Fibroblast of skin of back (primary cell): ENCODE results near the gene RAI1. TPM values are rescaled to one million over a fixed set of nuclear protein-coding genes. Genes with fewer than 3 reads are reported as not detected.
A peak's percentile ranks its signal among the peaks of the same experiment; 100 is the strongest.
"Not testable (repeated sequence)": the region's sequence is repeated elsewhere in the genome, so short reads cannot be mapped to it uniquely, and the experiment has no call there.

ENCODE experiments used
- DNase-seq: peaks from one replicate; pipeline ENCODE4 v3.0.0-alpha.2; 2013
- polyA plus RNA-seq, 2 experiments: library from polyadenylated mRNA; unstranded; fragments of 120-200 nt; gene quantifications; one replicate each; pipeline ENCODE4 v1.2.1, GENCODE V29; 2013; ENCODE audit not compliant: insufficient read length in 2 of 2

The RAI1 gene
- polyA plus RNA-seq (2013, experiment 1 of 2; ENCODE audit: insufficient read length): 22.7 TPM
- 21.9 TPM for polyA plus RNA-seq (2013, experiment 2 of 2; ENCODE audit: insufficient read length)

DNA sequence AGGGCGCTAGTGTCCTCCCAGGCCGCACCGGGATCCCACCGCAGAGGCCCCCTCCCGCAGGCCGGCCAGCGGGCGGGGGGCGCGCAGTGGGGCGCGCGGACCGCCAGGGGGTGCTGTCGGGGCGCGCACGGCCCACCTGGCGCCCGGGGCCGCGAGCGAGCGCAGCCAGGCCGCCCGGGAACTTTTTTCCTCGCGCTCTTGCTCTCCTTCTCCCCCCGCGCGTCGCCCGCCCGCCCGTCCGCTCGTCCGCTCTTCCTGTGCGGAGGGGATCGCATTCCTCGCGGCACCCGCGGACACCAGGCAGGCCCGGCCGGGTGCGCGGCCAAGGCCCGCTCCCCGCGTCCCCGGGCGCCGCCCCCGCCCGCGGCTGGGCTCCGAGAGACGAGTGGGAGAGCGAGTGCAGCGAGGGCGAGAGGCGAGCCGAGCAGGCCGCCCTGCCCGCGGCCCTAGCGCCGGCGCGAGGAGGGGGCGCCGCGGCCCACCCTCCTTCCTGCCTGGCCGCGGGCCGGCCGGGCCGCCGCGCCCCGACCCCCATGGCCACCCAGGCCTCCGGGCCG is at the start of gene RAI1:
Gene RAI1, plus strand, starts transcription at position 272 of the 557 bp plus-strand sequence. CDS start 111,491 bp downstream, outside the sequence.
- peak; percentile 87 for DNase-seq

DNA sequence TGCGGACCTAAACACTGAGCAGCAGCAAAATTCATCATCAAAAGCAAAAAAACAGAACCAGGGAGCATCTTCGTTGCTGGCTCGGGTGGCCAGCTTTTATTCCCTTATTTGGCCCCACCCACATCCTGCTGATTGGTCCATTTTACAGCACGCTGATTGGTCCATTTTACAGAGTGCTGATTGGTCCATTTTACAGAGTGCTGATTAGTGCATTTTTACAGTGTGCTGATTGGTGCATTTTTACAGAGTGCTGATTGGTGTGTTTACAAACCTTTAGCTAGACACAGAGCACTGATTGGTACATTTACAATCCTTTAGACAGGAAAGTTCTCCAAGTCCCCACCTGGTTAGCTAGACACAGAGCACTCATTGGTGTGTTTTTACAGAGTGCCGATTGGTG is 48.6 kb upstream of the RAI1 start:
- DNase-seq: not testable (repeated sequence)

DNA sequence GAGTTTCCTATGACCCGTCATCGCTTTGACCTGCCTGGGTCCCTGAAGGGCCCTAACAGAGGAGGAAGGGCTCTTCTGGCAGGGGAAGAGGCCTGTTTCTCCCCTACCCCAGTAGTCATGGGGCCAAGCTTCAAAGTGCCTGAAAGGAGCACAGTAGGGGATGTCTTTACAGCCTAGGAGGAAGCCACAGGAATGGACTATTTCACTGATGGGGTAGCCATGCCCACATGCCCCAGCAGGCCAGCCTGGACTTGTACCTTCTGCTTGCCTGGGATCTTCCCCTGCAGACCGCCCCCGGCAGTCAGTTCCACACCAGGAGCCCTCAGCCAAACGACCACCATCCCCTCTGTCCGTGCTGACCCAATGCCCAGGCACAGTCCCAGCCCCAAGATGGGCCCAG is 47.9 kb upstream of the RAI1 start:
- DNase-seq: no peak

GRCh38 chr17:17635126-17635525 is 46.1 kb upstream of the RAI1 start:
- DNase-seq: no peak

- not testable (repeated sequence) for DNase-seq
Observed at GRCh38 chr17:17635537-17636271, 45.6 kb upstream of the RAI1 start.

- no peak for DNase-seq
Observed at GRCh38 chr17:17636272-17636885, 44.9 kb upstream of the RAI1 start.

- no peak for DNase-seq
Observed at GRCh38 chr17:17638467-17638866, 42.8 kb upstream of the RAI1 start.

DNA sequence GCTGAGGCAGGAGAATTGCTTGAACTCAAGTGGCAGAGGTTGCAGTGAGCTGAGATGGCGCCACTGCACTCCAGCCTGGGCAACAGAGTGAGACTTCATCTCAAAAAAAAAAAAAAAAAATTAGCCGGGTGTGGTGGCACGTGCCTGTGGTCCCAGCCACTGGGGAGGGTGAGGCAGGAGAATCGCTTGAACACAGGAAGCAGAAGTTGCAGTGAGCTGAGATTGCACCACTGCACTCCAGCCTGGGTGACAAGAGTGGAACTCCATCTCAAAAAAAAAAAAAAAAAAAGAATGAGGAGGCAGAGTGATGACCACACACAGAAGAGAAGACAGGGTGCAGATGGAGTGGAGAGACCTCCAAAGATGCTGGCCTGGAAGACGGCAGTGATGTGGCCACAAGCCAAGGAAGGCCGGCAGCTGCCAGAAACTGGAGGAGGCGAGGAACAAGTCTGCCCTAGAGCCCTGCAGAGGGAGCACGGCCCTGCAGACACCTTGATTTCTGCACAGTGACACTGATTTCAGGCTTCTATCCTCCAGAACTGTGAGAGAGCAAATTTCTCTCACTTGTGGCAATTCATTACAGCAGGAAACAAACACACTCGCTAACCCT is 41.5 kb upstream of the RAI1 start:
- DNase-seq: not testable (repeated sequence)

DNA sequence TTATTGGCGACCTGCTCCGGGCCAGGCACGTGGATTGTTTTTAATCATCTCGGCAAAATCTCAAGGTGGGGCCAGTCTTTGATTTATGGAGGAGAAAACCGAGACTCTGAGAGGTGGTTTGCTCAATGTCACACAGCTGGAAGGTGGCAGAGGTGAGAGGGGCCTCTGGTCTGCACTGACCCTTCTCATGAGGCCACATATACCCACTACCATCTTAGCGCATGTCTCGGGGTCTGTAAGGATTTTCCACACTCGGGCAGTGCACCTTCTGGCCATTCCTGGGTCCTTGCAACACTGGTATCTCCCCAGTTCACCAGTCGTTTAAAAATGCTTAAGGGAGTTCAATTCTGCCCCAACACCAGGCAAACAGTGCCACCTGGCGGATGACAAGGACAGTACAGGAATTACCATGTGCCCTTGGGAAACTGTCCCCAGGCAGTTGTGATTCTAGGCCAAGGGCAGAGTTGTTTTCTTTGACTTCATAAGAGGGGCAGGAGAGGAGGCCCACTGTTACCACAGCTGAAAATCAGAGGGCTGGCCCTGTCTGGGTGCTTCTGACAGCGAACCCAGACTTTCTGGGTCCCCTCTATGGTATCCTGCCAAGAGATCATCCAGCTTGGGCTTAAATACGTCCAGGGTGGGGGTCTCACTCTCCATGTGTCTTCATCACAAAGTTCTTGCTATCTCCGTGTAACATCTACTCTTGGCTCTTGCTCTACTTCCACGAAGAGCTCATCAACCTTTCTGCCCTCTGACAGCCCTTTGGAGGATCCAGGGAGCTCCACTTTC is 39.4 kb upstream of the RAI1 start:
- DNase-seq: peak; percentile 71

DNA sequence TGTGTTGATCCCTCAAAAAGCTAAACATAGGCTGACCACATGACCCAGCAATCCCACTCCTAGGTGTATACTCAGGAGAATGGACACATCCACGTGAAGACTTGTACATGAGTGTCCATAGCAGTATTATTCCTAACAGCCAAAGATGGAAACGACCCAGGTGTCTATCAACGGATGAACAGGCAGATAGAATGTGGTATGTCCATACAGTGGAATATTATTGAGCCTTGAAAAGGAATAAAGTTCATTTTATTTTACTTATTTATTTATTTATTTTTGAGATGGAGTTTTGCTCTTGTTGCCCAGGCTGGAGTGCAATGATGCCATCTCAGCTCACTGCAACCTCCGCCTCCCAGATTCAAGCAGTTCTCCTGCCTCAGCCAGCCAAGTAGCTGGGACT is 36.1 kb upstream of the RAI1 start:
- not testable (repeated sequence) for DNase-seq

- DNase-seq: peak; percentile 44
Observed at GRCh38 chr17:17645961-17646360, 35.3 kb upstream of the RAI1 start.

DNA sequence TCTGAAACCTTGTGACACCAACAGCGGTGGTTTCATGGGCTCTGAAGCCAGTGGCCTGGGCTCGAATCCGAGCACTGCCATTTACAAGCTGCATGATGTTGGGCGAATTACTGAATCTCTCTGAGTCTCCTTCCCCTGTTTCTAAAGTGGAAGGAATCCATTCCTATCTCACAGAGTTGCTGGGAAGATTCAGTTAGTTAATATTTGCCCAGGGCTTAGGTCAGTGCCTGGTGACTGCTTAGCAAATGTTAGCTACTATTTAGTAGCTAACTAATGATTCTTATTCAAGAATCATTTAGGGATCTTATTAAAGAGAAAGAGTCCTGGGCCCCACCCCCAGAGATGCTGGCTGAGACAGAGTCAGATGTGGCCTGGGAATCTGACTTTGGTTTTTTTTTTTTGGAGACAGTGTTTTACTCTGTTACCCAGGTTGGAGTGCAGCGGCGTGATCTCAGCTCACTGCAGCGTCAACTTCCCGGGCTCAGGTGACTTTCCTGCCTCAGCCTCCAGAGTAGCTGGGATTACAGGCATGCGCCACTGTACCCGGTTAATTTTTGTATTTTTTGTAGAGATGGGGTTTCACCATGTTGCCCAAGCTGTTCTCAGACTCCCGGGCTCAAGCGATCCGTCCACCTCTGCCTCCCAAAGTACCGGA is 33.6 kb upstream of the RAI1 start:
- no peak for DNase-seq

- DNase-seq: peak; percentile 43
Observed at GRCh38 chr17:17648762-17649161, 32.5 kb upstream of the RAI1 start.

DNA sequence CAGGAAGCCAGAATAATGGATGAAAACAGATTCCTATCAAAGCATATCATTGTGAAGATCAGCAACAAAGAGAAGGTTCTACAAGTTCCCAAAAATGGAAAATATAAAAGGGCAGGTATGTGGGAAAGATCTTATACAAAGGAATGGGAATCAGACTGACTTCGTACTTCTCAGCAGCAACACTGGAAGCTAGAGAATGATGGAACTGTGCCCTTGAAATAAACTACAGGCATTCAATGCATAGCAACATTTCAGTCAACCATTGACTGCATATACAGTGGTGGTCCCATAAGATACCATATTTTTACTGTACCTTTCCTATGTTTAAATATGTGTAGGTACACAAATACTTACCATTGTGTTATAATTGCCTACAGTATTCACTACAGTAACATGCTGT is 30.3 kb upstream of the RAI1 start:
- DNase-seq: no peak

DNA sequence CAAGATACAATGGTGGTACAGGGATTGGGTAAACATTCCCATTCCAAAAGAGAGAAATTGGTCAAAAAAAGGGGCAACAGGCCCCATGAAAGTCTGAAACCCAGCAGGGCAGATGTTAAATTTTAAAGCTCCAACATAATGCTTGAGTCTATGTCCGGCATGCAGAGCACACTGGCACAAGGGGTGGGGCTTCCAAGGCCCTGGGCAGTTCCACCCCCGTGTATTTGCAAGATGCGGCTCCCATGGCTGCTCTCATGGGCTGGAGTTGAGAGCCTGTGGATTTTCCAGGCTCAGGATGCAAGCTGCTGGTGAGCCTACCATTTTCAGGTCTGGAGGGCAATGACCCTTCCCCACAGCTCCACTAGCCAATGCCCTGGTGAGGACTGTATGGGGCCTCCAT is 27.9 kb upstream of the RAI1 start:
- DNase-seq: no peak

DNA sequence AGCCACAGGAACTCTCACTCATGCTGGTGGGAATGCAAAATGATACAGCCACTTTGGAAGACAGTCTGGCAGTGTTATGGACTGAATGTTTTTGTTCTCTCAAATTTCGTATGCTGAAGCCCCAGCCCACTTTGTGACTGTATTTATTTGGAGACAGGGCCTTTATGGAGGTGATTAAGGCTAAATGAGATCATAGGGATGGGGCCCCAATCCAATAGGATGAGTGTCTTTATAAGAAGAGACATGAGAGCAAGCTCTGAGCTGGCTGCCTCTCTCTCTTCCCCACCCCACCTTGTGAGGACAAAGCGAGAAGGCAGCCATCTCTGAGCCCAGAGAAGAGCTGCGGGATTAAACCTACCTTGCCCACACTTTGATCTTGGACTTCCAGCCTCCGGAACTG is 21.9 kb upstream of the RAI1 start:
- DNase-seq: no peak

GRCh38 chr17:17661134-17661533 is 20.1 kb upstream of the RAI1 start:
- DNase-seq: no peak

GRCh38 chr17:17661834-17662385 is 19.3 kb upstream of the RAI1 start:
- DNase-seq: no peak

GRCh38 chr17:17663160-17664063 is 17.8 kb upstream of the RAI1 start:
- DNase-seq: peak; percentile 97

DNA sequence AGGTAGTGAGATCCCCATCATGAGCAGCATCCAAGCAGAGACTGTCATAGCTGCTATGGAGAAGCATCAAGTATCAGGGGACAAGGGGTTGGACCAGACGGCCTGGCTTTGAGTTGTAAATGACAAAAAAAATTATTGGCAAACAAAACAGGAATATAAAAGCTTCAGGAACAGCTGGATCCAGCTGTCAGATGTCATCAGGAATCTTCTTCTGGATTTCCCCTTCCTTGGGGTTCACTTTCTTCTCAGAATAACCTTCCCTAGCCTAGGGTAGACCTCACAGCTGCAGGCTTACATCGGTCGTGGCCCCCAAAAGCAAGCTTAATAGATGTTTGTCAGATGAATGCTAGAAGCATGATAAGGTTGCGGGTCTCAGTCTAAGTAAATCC is 17.2 kb upstream of the RAI1 start:
- DNase-seq: no peak

GRCh38 chr17:17665255-17665654 is 16.0 kb upstream of the RAI1 start:
- DNase-seq: no peak
